Uterus (tissue), 4 donors: ENCODE data around the gene DOCK4. TPM values are rescaled to one million over a fixed set of nuclear protein-coding genes. Genes with fewer than 3 reads are reported as not detected.

ENCODE experiments used
- DNase-seq, 2 donors: peaks; one replicate each; pipeline ENCODE4 v3.0.0-alpha.2; 2019 to 2020
- H3K27ac ChIP-seq, 2 donors: fragments of 200-600 bp; sonication (generic); 1 replicate in 1 of 2; 2 replicates in 1 of 2; pipeline ENCODE4 v1.5.1; 2016 to 2018
- H3K27me3 ChIP-seq, 2 donors: fragments of 200-600 bp; sonication (generic); one replicate each; pipeline ENCODE4 v1.5.1; 2018 to 2019; ENCODE audit warnings: control low read depth in 1 of 2
- H3K36me3 ChIP-seq, 2 donors: fragments of 200-600 bp; sonication (generic); one replicate each; pipeline ENCODE4 v1.5.1; 2019; ENCODE audit warnings: control low read depth in 1 of 2
- H3K4me1 ChIP-seq, 2 donors: fragments of 200-600 bp; sonication (generic); one replicate each; pipeline ENCODE4 v1.5.1; 2018 to 2019; ENCODE audit warnings: control low read depth in 1 of 2
- H3K4me3 ChIP-seq, 2 donors: fragments of 200-600 bp; sonication (generic); 1 replicate in 1 of 2; 2 replicates in 1 of 2; pipeline ENCODE4 v1.5.1; 2018 to 2019; ENCODE audit warnings: mild to moderate bottlenecking in 1 of 2
- H3K9me3 ChIP-seq, 2 donors: fragments of 200-600 bp; sonication (generic); one replicate each; pipeline ENCODE4 v1.5.1; 2019; ENCODE audit warnings: control low read depth in 1 of 2
- CTCF ChIP-seq, 4 experiments: fragments of 200-600 bp in 2 of 4; fragments of 450-650 bp in 2 of 4; sonication (generic) in 2 of 4; IDR thresholded peaks; one replicate each; pipeline ENCODE4 v1.5.1; 2016 to 2019; ENCODE audit warnings: antibody characterized with exemption in 4 of 4, mild to moderate bottlenecking in 2 of 4, moderate library complexity in 1 of 4
- POLR2A ChIP-seq, 2 donors: fragments of 450-650 bp; IDR thresholded peaks; one replicate each; pipeline ENCODE4 v1.6.1; 2016; ENCODE audit warnings: antibody characterized with exemption in 2 of 2, mild to moderate bottlenecking in 1 of 2, moderate library complexity in 1 of 2
- intact Hi-C: fragments of 100-400 bp; cut with DNase I; formaldehyde crosslinking; loops from one replicate; pipeline ENCODE4 v1.15.1; 2023; ENCODE audit warnings: low total_unique reads
- total RNA-seq, 4 donors: library from RNA; depleted of rRNA in 3 of 4; stranded (reverse); fragments of >200 nt in 3 of 4; gene quantifications; one replicate each; pipeline versions ENCODE4 v1.1.0 to v1.2.4, GENCODE V29; 2014 to 2023
- donor health status: DM: yes; HTN: yes; CAD: no.

DOCK4 gene
- total RNA-seq, 4 donors from 2014 or later: 48.8 to 217 (median 72.3) TPM

- DNase-seq: no peak
- Histone ChIP-seq H3K9me3 (no peaks in the 10 kb centered on the region), H3K4me3 (no peak overlapping the region), H3K27ac (peak overlapping the region in 1 of 2 donors; percentile 82), H3K4me1 (no peaks in the 10 kb centered on the region), H3K27me3 (no peaks in the 10 kb centered on the region), H3K36me3 (no peaks in the 10 kb centered on the region)
- intact Hi-C loops: no loop called here
- TF ChIP-seq CTCF (IDR thresholded peaks at IDR 0.05) (no peak), POLR2A (IDR thresholded peaks at IDR 0.05) (no peak)
These were observed 2.8 kb downstream of the DOCK4 start for GRCh38 chr7:112203365-112203739.

DNA sequence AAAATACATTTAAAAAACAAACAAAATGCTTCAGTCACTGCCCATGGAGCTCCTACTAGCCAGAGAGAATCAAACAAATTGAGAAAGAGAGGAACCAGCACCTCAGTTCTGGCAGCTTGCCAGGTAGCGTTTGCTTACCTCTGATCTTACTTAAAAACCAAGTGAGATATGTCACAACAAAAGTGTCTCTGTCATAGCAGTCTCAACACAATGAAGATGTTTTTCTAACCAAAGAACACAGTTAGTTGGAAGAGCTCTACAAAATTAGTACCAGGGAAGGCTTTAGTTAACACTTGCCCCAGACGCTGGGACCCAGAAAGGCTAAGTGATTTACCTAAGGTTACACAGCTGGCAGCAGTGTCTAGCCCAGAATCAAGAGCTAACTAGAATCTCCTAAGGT lies 3.4 kb downstream of the DOCK4 start:
- Histone ChIP-seq H3K4me3 (no peak overlapping the region), H3K27me3 (no peaks in the 10 kb centered on the region), H3K9me3 (no peaks in the 10 kb centered on the region), H3K36me3 (no peaks in the 10 kb centered on the region), H3K27ac (peak overlapping the region in 1 of 2 donors; percentile 82), H3K4me1 (no peaks in the 10 kb centered on the region)
- intact Hi-C loops: no loop called here
- TF ChIP-seq CTCF (IDR thresholded peaks at IDR 0.05) (no peak), POLR2A (IDR thresholded peaks at IDR 0.05) (no peak)
- peak in 1 of 2 donors; percentile 40 for DNase-seq

- intact Hi-C loops: no loop called here
- H3K9me3 ChIP-seq: no peaks in the 10 kb centered on the region
These were observed 4.4 kb downstream of the DOCK4 start for GRCh38 chr7:112201839-112202238.

DNA sequence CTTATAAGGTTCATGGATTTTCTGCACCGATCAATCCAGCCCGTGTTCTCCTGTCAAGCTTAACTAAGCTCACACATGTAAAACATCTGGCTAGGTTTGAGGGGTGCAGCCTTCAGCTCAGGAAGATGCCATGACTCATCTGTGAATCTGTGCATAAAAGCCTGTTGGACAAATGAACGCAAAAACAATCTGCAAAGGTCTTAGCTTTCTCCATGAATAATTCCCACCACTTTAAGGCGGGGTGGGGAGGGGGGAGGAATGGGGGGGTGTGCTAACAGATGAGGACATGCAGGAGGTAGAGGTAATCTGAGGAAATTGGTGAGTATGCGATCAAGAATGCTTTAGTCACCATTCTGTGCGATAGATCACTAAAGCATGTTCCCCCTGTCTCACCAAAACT lies 4.8 kb downstream of the DOCK4 start:
- Histone ChIP-seq H3K9me3 (no peaks in the 10 kb centered on the region), H3K27ac (no peak overlapping the region), H3K27me3 (no peaks in the 10 kb centered on the region), H3K36me3 (no peaks in the 10 kb centered on the region), H3K4me1 (no peaks in the 10 kb centered on the region), H3K4me3 (no peak overlapping the region)
- intact Hi-C loops: no loop called here
- no peak for DNase-seq
- no peak for TF ChIP-seq POLR2A (IDR thresholded peaks at IDR 0.05)
- no peak for TF ChIP-seq CTCF (IDR thresholded peaks at IDR 0.05)

More at GRCh38 chr7:112201839-112202238, 4.4 kb downstream of the DOCK4 start:
- no peak for DNase-seq
- Histone ChIP-seq H3K4me3 (no peak overlapping the region), H3K27ac (no peak overlapping the region), H3K36me3 (no peaks in the 10 kb centered on the region), H3K27me3 (no peaks in the 10 kb centered on the region), H3K4me1 (no peaks in the 10 kb centered on the region)
- TF ChIP-seq CTCF (IDR thresholded peaks at IDR 0.05) (no peak), POLR2A (IDR thresholded peaks at IDR 0.05) (no peak)

GRCh38 chr7:112199672-112200071 lies 6.5 kb downstream of the DOCK4 start:
- DNase-seq: no peak
- no peak overlapping the region for H3K4me3 ChIP-seq
- no peaks in the 10 kb centered on the region for H3K27me3 ChIP-seq
- H3K4me1 ChIP-seq: no peaks in the 10 kb centered on the region
- H3K36me3 ChIP-seq: no peaks in the 10 kb centered on the region
- intact Hi-C loops: no loop called here
- TF ChIP-seq CTCF (IDR thresholded peaks at IDR 0.05) (no peak), POLR2A (IDR thresholded peaks at IDR 0.05) (no peak)
- no peaks in the 10 kb centered on the region for H3K9me3 ChIP-seq
- no peak overlapping the region for H3K27ac ChIP-seq
